Measurements from ENCODE around the gene ARHGAP24. TPM values are rescaled to one million over a fixed set of nuclear protein-coding genes. Genes with fewer than 3 reads are reported as not detected.

Gene ARHGAP24
- total and polyA plus RNA-seq, 4 donors: 10.0 to 79.4 (median 21.6) TPM

- DNase-seq (no peak), ATAC-seq (ENCODE audit: insufficient read depth, low FRiP score) (no peak)
- no peaks in the 10 kb centered on the region for H3K27me3 ChIP-seq (ENCODE audit: control insufficient read depth in 3 of 3, insufficient read depth in 3 of 3, low read length in 2 of 3)
- H3K36me3 ChIP-seq (ENCODE audit: control insufficient read depth in 4 of 4, insufficient read depth in 4 of 4, low read length in 4 of 4): no peaks in the 10 kb centered on the region
- no peak overlapping the region for H3K4me3 ChIP-seq
- no peak for TF ChIP-seq CTCF (IDR thresholded peaks at IDR 0.05; ENCODE audit: control extremely low read depth, extremely low read depth)
- no peak overlapping the region for H3K9ac ChIP-seq (ENCODE audit: insufficient read depth in 1 of 2, low read length in 2 of 2)
- no peaks in the 10 kb centered on the region for H3K4me1 ChIP-seq (ENCODE audit: control insufficient read depth in 5 of 5, insufficient read depth in 5 of 5, low read length in 5 of 5)
- H3K9me3 ChIP-seq (ENCODE audit: control insufficient read depth in 4 of 4, insufficient read depth in 3 of 4, low read length in 3 of 4): no peaks in the 10 kb centered on the region
- WGBS, 2 donors: 84 to 90% methylated on average over 3 of the region's 3 CpGs
- H3K27ac ChIP-seq (ENCODE audit: low read depth in 1 of 2, low read length in 1 of 2): no peak overlapping the region
These were observed 95.4 kb downstream of the ARHGAP24 start for GRCh38 chr4:85570388-85570787.

- no peaks in the 10 kb centered on the region for H3K27me3 ChIP-seq (ENCODE audit: control insufficient read depth in 3 of 3, insufficient read depth in 3 of 3, low read length in 2 of 3)
- no peak for TF ChIP-seq CTCF (IDR thresholded peaks at IDR 0.05; ENCODE audit: control extremely low read depth, extremely low read depth)
- no peaks in the 10 kb centered on the region for H3K4me1 ChIP-seq (ENCODE audit: control insufficient read depth in 5 of 5, insufficient read depth in 5 of 5, low read length in 5 of 5)
- no peaks in the 10 kb centered on the region for H3K36me3 ChIP-seq (ENCODE audit: control insufficient read depth in 4 of 4, insufficient read depth in 4 of 4, low read length in 4 of 4)
- no peak overlapping the region for H3K9ac ChIP-seq (ENCODE audit: insufficient read depth in 1 of 2, low read length in 2 of 2)
- ATAC-seq (ENCODE audit: insufficient read depth, low FRiP score): no peak
- H3K4me3 ChIP-seq: no peak overlapping the region
- H3K27ac ChIP-seq (ENCODE audit: low read depth in 1 of 2, low read length in 1 of 2): no peak overlapping the region
- no peaks in the 10 kb centered on the region for H3K9me3 ChIP-seq (ENCODE audit: control insufficient read depth in 4 of 4, insufficient read depth in 3 of 4, low read length in 3 of 4)
- no peak for DNase-seq
These were observed 96.1 kb downstream of the ARHGAP24 start for GRCh38 chr4:85571008-85571407.

DNA sequence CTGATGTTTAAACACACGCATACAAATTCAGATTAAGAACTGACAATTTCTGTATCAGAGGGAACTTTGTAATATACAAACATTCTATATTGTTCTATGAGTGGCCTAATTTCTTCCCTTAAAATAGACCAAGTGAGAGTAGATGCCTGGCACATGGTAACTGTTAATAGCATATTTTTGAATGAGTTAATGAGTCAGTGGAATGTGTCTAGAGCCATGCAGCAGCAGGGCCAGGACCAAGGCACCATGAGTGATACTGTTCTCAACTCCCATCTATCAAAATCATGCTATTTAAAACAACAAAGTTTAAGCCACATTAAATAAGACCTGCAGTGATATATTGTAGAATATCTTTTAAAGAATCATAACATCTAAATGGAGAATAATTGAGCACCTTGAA lies 98.3 kb downstream of the ARHGAP24 start:
- peak in 1 of 3 donors; percentile 10 for DNase-seq
- no peak overlapping the region for H3K4me3 ChIP-seq

More for the DNA sequence above, 98.3 kb downstream of the ARHGAP24 start:
- H3K27me3 ChIP-seq (ENCODE audit: control insufficient read depth in 3 of 3, insufficient read depth in 3 of 3, low read length in 2 of 3): no peaks in the 10 kb centered on the region
- no peak overlapping the region for H3K9ac ChIP-seq (ENCODE audit: insufficient read depth in 1 of 2, low read length in 2 of 2)
- ATAC-seq (ENCODE audit: insufficient read depth, low FRiP score): no peak
- no peaks in the 10 kb centered on the region for H3K4me1 ChIP-seq (ENCODE audit: control insufficient read depth in 5 of 5, insufficient read depth in 5 of 5, low read length in 5 of 5)
- TF ChIP-seq CTCF (IDR thresholded peaks at IDR 0.05; ENCODE audit: control extremely low read depth, extremely low read depth): no peak
- H3K9me3 ChIP-seq (ENCODE audit: control insufficient read depth in 4 of 4, insufficient read depth in 3 of 4, low read length in 3 of 4): no peaks in the 10 kb centered on the region
- no peaks in the 10 kb centered on the region for H3K36me3 ChIP-seq (ENCODE audit: control insufficient read depth in 4 of 4, insufficient read depth in 4 of 4, low read length in 4 of 4)
- 93 to 96% methylated on average over 1 of the region's 1 CpG for WGBS, 2 donors
- H3K27ac ChIP-seq (ENCODE audit: low read depth in 1 of 2, low read length in 1 of 2): no peak overlapping the region

All from lung (tissue), 12 donors.